SH-SY5Y (cell line): Measurements from ENCODE around the gene RPS2.

Experiments used
- GATA2 ChIP-seq: IDR thresholded peaks from 2 replicates; pipeline ENCODE4 v1.6.1; 2011; ENCODE audit warnings: mild to moderate bottlenecking, low read depth, low read length
- GATA3 ChIP-seq: IDR thresholded peaks from 2 replicates; pipeline ENCODE4 v1.6.1; 2011; ENCODE audit warnings: low read depth, mild to moderate bottlenecking, low read length, moderate library complexity

Gene RPS2

GRCh38 chr16:1964506-1965395 is at the start of gene RPS2:
RPS2 (minus strand) TSS chr16:1964826; CDS start chr16:1964625, 201 bp downstream.
- TF ChIP-seq GATA3 (no peak), GATA2 (no peak)

DNA sequence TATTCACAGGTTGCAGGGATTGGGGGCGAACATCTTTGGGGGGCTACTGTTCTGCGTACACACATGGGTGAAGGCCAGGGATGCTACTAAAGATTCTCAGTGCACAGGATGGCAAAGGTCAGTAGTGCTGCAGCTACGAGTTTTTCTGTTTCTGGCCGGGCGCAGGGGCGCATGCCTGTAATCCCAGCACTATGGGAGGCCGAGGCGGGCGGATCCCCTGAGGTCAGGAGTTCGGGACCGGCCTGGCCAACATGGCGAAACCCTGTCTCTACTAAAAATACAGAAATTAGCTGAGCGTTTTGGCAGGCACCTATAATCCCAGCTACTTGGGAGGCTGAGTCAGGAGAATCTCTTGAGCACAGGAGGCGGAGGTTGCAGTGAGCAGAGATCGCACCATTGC is 48.9 kb upstream of the RPS2 start:
- no peak for TF ChIP-seq GATA3
- no peak for TF ChIP-seq GATA2

DNA sequence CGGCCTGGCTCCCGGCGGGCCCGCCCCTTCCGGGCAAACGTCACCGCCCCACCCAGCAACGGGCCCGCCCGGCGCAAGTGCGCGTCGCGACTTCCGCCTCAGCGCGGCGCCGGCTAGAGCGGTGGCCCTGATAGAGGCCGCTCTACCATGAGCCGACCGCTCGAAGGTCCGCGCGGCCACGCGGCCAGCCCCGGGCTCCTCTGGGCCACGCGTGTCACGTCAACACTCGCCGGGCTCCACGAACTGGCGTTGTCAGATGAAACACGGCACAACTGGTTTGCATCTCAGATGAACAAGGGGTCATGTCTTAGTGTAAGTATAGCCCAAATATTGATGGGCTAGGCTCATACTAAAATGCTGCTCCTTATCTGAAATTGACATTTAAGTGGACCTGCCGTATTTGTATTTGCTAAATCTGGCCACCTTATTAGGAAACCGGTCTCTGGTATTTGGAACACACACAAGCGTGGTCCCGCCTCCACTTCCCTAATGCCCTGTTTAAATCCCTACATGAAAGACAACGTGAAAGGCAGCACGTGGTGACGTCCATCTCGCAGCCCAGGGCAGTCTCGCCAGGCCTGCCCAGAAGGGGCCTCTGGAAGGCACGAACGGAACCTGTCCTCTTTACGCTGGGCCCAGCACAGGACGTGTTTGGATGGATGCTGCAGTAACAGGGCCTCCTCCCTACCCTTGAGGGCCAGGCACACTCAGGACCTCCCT is 45.3 kb upstream of the RPS2 start, which contains the start of gene ZNF598:
TSS of gene ZNF598 (minus strand) at position 31 of the 720 bp plus-strand sequence.
- TF ChIP-seq GATA2 (no peak), GATA3 (no peak)

- TF ChIP-seq GATA3 = no peak
- TF ChIP-seq GATA2 = no peak
Observed at GRCh38 chr16:2009164-2009711, 44.6 kb upstream of the RPS2 start.

DNA sequence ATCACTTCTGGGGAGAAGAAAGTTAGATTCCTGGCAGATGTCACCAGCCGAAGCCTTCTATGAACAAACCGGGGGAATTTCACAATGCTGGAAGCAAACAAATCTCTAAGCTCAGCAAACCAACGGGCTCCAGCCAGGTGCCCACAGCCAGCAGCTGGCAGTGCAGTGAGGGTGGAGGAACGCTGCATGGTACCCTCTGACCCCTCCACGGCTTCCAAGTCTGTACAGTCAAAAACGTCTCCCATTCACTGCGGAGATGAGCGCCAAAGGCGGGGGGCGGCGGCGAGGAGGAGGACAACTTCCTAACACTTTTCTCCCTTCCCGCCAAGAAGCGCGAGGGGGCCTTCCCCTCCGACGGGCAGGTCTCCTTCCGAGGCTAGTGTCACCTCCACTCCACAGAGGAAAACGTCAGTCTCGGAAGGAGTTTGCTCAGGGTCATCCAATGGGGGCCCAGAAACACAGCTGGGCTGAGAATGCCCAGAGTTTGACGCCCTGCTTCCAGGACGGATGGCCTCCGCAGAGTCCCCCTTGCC is 44.1 kb upstream of the RPS2 start:
- TF ChIP-seq GATA3 = no peak
- TF ChIP-seq GATA2 = no peak

DNA sequence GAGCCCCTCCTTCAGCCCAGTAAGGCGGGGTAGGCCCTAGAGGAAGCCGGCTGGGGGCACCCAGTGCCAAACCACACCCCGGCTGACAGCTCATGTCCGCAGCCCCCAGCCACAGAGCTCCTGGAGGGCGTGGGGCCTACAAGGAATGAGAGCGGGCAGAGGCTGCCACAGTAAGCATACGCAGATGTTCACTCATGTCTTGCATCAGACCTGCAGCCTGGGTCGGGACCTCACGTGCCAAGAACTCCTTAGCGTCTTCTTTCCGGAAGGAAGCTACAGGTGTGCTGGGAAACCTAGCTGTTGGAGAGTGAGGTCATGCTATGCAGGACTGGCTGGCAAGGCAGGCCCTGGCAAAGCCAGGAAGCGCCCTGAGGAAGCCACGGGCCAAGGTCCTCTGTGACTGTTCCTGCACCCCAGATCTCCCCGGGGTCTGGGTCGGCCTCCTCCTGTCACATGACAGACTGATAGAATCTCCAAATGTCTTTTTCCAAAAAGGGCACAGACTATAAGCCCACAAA is 43.4 kb upstream of the RPS2 start:
- no peak for TF ChIP-seq GATA3

- TF ChIP-seq GATA3 (no peak), GATA2 (no peak)
Observed at GRCh38 chr16:2007081-2007836, 42.6 kb upstream of the RPS2 start.

GRCh38 chr16:2006317-2006716 is 41.7 kb upstream of the RPS2 start:
- TF ChIP-seq GATA2 (no peak), GATA3 (no peak)

DNA sequence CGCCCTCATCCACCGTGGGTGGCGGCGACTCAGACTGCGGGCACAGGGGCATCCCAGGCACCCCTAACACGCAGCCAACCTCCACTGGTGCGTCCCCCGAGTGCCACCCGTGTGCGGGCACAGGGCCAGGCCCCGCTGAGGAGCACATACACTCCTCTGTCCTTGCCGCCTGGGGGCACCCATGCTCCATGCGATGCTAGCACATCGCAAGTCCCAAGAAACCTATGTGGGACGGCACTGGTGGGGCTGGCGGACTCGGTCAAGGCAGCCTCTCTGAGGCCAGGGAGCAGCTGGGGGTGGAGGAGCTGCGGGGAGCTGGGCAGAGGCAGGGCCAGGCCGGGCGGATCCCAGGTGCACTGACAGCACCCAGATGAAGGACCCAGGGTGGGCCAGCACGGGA is 41.0 kb upstream of the RPS2 start:
- TF ChIP-seq GATA2 = no peak
- no peak for TF ChIP-seq GATA3

GRCh38 chr16:2004795-2005517 is 40.3 kb upstream of the RPS2 start:
- TF ChIP-seq GATA2 (no peak), GATA3 (no peak)

DNA sequence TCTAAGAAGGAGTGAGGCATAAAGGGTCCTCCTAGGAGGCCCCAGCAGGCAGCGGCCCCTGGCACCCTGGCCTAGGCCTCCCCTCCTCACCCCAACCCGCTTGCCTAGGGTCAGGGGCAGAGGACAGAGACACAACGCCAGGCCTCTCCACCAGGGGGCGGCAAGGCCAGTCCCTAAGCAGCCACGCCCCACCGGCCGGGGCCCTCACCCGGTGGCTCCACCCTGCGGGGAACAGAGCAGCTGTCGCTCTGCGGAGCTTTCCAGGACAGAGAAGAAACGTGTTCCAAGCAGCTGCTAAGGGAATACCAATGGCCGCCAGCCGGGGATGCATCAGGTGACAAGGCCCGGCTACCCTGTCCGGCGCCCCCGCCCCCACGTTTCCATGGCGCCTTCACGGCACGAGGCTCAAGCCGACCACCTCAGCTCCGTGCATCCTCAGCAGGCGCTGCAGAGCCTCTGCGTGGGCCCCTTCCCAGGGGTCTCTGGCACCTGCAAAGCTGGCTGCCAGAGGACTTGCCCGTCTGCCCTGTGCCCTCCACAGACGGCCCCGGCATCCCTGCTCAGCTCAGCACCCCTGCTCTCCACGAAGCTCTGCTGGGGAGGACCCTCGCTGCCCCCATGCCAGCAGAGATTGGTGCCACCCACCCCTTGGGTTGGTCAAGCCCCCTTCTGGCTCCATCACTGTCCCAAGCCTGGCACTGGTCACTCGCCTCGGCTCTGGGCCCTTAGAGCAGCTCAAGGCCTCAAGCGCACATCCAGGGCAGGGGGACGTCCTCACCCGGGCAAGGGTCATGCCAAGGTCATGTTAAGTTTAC is 39.4 kb upstream of the RPS2 start:
- TF ChIP-seq GATA2 (no peak), GATA3 (no peak)

DNA sequence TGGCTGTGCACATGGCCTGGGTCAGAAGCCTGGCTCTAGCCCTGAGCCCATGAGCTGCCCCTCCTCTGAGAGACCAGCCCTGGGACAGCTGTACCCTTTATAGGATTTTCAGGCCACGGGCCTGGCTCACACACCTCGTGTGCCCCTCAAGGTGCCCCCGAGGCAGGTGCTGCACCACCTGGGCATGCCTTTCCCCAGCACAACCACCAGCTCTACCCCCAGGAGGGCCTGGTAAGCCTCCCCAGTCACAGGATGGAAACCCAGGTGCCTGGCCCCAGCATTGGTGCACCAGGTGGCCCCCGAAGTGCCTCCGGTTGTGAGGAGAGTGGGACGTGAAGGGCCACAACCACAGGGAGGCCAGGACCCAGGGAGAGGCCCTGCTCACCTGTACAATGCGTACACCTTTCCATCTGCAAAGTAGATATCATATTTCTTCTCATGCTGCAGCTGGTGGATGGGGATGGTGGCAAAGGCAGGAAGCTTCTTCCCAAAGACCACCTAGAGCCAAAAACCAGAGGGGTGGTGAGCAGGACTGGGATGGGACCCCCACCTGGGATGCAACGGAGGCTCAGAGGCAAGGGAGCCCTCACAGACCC is 38.7 kb upstream of the RPS2 start:
- TF ChIP-seq GATA3 (no peak), GATA2 (no peak)
